Parathyroid adenoma (tissue), 2 donors: Measurements from ENCODE around the gene SH2D3A.

Source experiments
- H2AFZ ChIP-seq: fragments of 300-600 bp; sonication (generic); one replicate; pipeline ENCODE4 v1.7.0; 2017; ENCODE audit warnings: antibody characterized with exemption, mild to moderate bottlenecking
- H3K27ac ChIP-seq: fragments of 300-600 bp; sonication (generic); one replicate; pipeline ENCODE4 v1.7.0; 2017
- H3K27me3 ChIP-seq: fragments of 300-600 bp; sonication (generic); one replicate; pipeline ENCODE4 v1.7.0; 2017; ENCODE audit warnings: low read length; ENCODE audit not compliant: control insufficient read depth, insufficient read depth
- H3K36me3 ChIP-seq: fragments of 300-600 bp; sonication (generic); one replicate; pipeline ENCODE4 v1.7.0; 2017; ENCODE audit warnings: low read length; ENCODE audit not compliant: control insufficient read depth, insufficient read depth
- H3K4me1 ChIP-seq: fragments of 300-600 bp; sonication (generic); one replicate; pipeline ENCODE4 v1.7.0; 2017; ENCODE audit warnings: control low read depth
- H3K4me2 ChIP-seq: fragments of 300-600 bp; sonication (generic); one replicate; pipeline ENCODE4 v1.7.0; 2017; ENCODE audit warnings: low read length
- H3K4me3 ChIP-seq: fragments of 300-600 bp; sonication (generic); one replicate; pipeline ENCODE4 v1.7.0; 2017; ENCODE audit warnings: low read depth, low read length
- H3K79me2 ChIP-seq: fragments of 300-600 bp; sonication (generic); one replicate; pipeline ENCODE4 v1.7.0; 2017; ENCODE audit warnings: control low read depth
- H3K9ac ChIP-seq: fragments of 300-600 bp; sonication (generic); one replicate; pipeline ENCODE4 v1.7.0; 2017; ENCODE audit warnings: mild to moderate bottlenecking
- H3K9me3 ChIP-seq: fragments of 300-600 bp; sonication (generic); one replicate; pipeline ENCODE4 v1.7.0; 2017; ENCODE audit warnings: low read length; ENCODE audit not compliant: control insufficient read depth
- TF ChIP-seq, protein P1 (sequence below): fragments of 300-600 bp; sonication (generic); IDR thresholded peaks from one replicate; pipeline ENCODE4 v1.7.0; 2017; ENCODE audit warnings: antibody characterized with exemption, mild to moderate bottlenecking
- donor health status: primary hyperparathyroidism.

Gene SH2D3A

DNA sequence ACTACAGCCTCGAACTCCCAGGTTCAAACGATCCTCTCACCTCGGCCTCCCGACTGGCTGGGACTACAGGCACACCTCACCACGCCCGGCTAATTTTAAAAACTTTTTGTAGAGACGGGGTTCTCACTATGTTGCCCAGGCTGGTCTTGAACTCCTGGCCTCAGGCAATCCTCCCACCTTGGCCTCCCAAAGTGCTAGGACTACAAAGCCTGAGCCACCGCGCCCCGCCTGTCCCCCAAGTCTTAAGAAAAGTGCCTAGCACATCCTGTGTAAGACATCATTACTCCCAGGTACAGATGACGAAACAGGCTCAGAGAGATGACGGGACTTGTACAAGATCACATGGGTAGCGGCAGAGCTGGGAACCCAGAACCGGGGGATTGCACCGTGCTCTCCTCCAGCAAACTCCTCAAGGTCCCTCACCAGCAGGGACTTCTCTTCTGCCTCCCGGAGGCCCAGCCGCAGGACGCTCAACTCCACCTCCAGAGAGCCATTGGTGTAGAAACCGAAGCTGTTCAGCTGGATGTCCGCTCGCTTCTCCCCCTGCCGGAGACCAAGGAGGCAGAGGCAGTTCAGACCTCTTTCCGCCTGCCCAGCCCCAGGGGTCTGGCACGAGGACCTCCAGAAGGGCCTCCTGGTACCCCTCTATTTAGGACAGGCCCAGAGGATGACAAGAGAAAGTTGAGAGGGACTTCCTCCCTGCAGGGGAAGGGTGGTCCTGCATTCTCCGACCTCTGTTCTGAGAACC, 30.9 kb downstream of the SH2D3A start:
- H3K79me2 ChIP-seq: no peaks in the 10 kb centered on the region
- no peaks in the 10 kb centered on the region for H3K27me3 ChIP-seq
- no peaks in the 10 kb centered on the region for H3K9me3 ChIP-seq
- H3K4me1 ChIP-seq: peaks cover 18% of the 10 kb centered on the region
- H3K9ac ChIP-seq: no peak overlapping the region
- H3K4me2 ChIP-seq: peak overlapping the region; percentile 98
- H3K4me3 ChIP-seq: peak overlapping the region; percentile 98
- peak overlapping the region; percentile 61 for H2AFZ ChIP-seq
- peak overlapping the region; percentile 81 for H3K27ac ChIP-seq
- TF ChIP-seq, protein P1, sequence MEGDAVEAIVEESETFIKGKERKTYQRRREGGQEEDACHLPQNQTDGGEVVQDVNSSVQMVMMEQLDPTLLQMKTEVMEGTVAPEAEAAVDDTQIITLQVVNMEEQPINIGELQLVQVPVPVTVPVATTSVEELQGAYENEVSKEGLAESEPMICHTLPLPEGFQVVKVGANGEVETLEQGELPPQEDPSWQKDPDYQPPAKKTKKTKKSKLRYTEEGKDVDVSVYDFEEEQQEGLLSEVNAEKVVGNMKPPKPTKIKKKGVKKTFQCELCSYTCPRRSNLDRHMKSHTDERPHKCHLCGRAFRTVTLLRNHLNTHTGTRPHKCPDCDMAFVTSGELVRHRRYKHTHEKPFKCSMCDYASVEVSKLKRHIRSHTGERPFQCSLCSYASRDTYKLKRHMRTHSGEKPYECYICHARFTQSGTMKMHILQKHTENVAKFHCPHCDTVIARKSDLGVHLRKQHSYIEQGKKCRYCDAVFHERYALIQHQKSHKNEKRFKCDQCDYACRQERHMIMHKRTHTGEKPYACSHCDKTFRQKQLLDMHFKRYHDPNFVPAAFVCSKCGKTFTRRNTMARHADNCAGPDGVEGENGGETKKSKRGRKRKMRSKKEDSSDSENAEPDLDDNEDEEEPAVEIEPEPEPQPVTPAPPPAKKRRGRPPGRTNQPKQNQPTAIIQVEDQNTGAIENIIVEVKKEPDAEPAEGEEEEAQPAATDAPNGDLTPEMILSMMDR: peak; percentile 56
- H3K36me3 ChIP-seq: no peaks in the 10 kb centered on the region

DNA sequence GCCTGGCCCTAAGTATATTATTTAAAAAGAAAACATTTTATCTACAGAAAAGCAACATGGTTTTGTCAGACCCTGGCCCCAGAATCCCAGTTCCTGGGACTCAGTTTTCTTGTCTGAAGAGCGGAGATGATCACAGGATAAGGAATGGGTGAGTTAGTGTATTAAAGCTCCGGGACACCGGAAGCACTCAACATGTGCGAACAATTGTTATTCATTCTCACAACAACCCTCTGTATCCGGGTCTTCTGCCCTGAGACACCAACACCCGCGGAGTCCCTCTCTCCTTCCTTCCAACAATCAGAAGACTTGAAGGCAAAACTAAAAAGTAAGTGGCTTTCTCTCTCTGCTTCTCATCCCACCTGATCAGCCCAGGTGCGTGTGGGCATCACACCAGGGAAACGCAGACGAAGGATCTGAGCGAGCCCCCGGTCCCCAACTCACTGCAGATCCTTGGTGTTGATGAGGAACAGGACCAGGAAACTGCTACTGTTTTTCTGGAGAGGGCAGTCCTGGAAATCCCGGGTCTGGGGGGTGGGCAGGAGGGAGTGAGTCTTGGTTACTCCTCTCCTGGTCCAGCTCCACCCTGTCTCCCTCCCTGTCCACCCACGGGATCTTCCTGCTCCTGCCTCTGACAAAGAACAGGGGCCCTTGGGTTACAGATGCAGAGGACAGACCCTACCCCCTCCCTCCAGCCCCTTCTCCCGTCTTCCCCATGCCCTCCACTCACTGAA, 31.9 kb downstream of the SH2D3A start:
- Histone ChIP-seq H3K79me2 (no peaks in the 10 kb centered on the region), H3K4me3 (no peak overlapping the region), H3K4me2 (no peak overlapping the region), H3K4me1 (peaks cover 18% of the 10 kb centered on the region), H3K9ac (no peak overlapping the region), H3K27ac (no peak overlapping the region), H3K36me3 (no peaks in the 10 kb centered on the region), H3K27me3 (no peaks in the 10 kb centered on the region), H2AFZ (no peak overlapping the region), H3K9me3 (no peaks in the 10 kb centered on the region)
- TF ChIP-seq, protein P1: no peak

DNA sequence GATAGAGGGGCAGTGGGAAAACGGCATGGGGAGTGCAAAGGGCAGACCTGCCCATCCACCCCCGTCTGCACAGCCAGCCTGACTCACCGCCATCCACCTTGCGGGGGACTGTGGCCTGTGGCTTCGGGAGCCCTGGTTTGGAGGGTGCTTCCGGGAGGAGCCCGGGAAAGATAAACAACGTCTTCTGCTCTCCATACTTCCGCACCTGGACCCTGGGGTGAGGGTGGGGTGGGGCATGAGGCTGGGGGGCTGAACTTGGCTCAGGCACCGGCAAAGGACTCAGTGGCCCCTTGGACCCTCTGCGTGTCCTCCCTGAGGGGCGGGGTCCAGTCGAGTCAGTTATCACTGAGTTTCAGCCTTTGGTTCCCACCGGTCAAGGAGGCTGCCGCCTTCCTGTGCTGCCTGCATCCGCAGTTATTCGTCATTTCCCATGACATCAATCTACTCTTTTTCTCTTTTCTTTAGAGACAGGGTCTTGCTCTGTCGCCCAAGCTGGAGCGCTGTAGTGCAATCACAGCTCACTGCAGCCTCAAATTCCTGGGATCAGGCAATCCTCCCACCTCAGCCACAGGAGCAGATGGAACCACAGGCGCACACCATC, 33.0 kb downstream of the SH2D3A start:
- no peak overlapping the region for H3K4me3 ChIP-seq
- H2AFZ ChIP-seq: no peak overlapping the region
- H3K79me2 ChIP-seq: no peaks in the 10 kb centered on the region
- no peaks in the 10 kb centered on the region for H3K36me3 ChIP-seq
- TF ChIP-seq, protein P1: no peak
- H3K4me2 ChIP-seq: no peak overlapping the region
- H3K9ac ChIP-seq: no peak overlapping the region
- H3K4me1 ChIP-seq: peaks cover 17% of the 10 kb centered on the region
- no peak overlapping the region for H3K27ac ChIP-seq
- H3K27me3 ChIP-seq: no peaks in the 10 kb centered on the region
- no peaks in the 10 kb centered on the region for H3K9me3 ChIP-seq

DNA sequence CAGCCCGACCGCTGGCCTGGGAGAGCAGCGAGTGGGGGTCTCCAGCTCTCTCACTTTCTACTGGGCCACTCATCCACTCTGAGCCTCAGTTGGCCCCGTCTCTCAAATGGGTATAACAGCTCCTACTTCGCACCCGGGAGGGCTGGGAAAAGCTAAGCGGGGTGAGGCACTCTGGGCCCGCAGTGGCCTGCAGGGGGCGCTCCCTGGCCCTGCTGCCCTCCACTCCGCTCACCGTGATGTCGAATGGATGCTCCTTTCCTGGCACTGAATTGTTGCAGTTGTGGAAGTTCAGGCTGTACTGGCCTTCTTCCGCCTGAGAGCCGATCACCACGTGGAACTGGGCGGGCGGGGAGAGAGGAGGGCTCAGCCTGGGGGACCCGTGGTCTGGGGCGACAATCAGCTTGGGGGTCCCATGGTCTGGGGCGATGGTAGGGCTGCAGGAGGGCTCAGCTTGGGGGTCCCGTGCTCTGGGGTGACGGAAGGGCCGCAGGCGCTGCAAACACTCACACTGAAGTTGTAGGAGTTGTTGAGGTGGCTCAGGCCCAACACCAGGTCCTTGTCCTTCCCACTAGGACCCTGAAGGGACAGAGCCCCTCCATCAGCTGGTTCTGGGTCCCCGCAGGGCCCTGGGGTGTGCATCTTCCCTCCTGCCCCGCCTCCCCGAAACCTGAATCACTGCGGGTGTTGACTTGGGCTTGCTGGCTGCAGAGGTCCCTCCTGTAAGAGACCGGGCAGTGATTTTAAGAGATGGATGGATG, 33.7 kb downstream of the SH2D3A start:
- TF ChIP-seq, protein P1: no peak
- no peaks in the 10 kb centered on the region for H3K79me2 ChIP-seq
- H3K4me1 ChIP-seq: peaks cover 10% of the 10 kb centered on the region

More for the DNA sequence above, 33.7 kb downstream of the SH2D3A start:
- H3K27ac ChIP-seq: no peak overlapping the region
- H3K9me3 ChIP-seq: no peaks in the 10 kb centered on the region
- H3K36me3 ChIP-seq: no peaks in the 10 kb centered on the region
- no peak overlapping the region for H3K4me3 ChIP-seq
- no peak overlapping the region for H2AFZ ChIP-seq
- H3K4me2 ChIP-seq: no peak overlapping the region
- H3K9ac ChIP-seq: no peak overlapping the region
- H3K27me3 ChIP-seq: no peaks in the 10 kb centered on the region
